Measurements from ENCODE around the gene ACTR3.

DNA sequence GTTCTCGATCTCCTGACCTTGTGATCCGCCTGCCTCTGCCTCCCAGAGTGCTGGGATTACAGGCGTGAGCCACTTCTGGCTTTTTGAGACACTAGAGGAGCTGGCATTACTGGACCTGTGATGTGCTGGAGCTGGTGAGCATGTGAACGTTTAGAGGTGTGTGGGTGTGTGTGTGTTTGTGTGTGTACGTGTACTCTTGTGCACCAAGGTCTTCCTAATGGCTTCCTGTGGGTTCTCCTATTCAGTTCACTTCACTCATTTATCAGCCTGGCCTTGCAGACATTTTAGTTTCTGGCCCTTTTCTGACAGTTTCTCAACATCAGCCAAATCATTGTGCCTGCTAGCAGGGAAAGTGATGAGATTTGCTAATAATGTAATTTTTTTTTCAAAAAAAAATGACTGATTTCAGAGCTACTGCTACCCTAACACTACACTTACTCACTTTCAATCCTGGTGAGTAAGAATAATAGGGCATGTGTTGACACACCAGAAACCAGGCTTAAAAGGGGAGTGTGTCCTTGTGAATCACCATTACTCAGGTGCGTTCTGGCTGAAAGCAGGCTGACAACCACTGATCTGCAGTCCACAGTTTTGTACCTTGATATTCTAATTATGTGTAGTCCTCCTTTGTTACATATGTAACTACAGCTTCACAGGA, 41.0 kb upstream of the ACTR3 start:
- TF ChIP-seq, protein P1, sequence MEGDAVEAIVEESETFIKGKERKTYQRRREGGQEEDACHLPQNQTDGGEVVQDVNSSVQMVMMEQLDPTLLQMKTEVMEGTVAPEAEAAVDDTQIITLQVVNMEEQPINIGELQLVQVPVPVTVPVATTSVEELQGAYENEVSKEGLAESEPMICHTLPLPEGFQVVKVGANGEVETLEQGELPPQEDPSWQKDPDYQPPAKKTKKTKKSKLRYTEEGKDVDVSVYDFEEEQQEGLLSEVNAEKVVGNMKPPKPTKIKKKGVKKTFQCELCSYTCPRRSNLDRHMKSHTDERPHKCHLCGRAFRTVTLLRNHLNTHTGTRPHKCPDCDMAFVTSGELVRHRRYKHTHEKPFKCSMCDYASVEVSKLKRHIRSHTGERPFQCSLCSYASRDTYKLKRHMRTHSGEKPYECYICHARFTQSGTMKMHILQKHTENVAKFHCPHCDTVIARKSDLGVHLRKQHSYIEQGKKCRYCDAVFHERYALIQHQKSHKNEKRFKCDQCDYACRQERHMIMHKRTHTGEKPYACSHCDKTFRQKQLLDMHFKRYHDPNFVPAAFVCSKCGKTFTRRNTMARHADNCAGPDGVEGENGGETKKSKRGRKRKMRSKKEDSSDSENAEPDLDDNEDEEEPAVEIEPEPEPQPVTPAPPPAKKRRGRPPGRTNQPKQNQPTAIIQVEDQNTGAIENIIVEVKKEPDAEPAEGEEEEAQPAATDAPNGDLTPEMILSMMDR (IDR thresholded peaks at IDR 0.05; ENCODE audit: low read depth, low read length, missing input control), result no peak
- TF ChIP-seq TAF1 (conservative IDR thresholded peaks at IDR 0.05) (no peak), RAD21 (IDR thresholded peaks at IDR 0.05) (no peak)

All from liver (tissue), 3 donors.